ENCODE data around the gene TTC34. TPM values are rescaled to one million over a fixed set of nuclear protein-coding genes. Genes with fewer than 3 reads are reported as not detected.

TTC34 gene
- polyA plus RNA-seq, 3 donors: 0.03 to 1.00 TPM; not detected in 1

GRCh38 chr1:2815551-2815950, 14.1 kb upstream of the TTC34 start:
- H3K9ac ChIP-seq (ENCODE audit: insufficient read depth, low read length, poor library complexity, severe bottlenecking): no peak overlapping the region
- Mint-ChIP-seq H3K27me3 (ENCODE audit: low read depth in 3 of 3) (peaks cover 0 to 7% (median 3%) of the 10 kb centered on the region in 3 donors), H3K36me3 (no peaks in the 10 kb centered on the region), H3K4me3 (no peak overlapping the region), H3K4me1 (no peaks in the 10 kb centered on the region), H3K9me3 (peaks cover 0 to 12% (median 4%) of the 10 kb centered on the region in 7 donors), H3K27ac (no peak overlapping the region)
- H3K79me2 ChIP-seq (ENCODE audit: insufficient read depth, low read length): no peaks in the 10 kb centered on the region
- 80% methylated on average over 9 of the region's 15 CpGs for WGBS (ENCODE audit: insufficient coverage)
- no peaks in the 10 kb centered on the region for H3K27me3 ChIP-seq (ENCODE audit: control insufficient read depth in 2 of 2, insufficient read depth in 2 of 2, low read length in 2 of 2)
- no peaks in the 10 kb centered on the region for H4K20me1 ChIP-seq (ENCODE audit: insufficient read depth, low read length)
- no peak overlapping the region for H3K4me3 ChIP-seq (replicated peaks in 1 of 3; ENCODE audit: low read depth in 2 of 3, low read length in 3 of 3)
- no peaks in the 10 kb centered on the region for H3K36me3 ChIP-seq (replicated peaks in 1 of 2; ENCODE audit: control insufficient read depth in 1 of 2, insufficient read depth in 2 of 2, low read length in 2 of 2)
- H3K4me1 ChIP-seq (ENCODE audit: control insufficient read depth in 1 of 2, insufficient read depth in 2 of 2, low read length in 2 of 2): no peaks in the 10 kb centered on the region
- TF ChIP-seq CTCF (IDR thresholded peaks at IDR 0.05): no peak
- DNase-seq: no peak
- no peak overlapping the region for H2AFZ ChIP-seq (ENCODE audit: insufficient read depth, low read depth, low read length, poor library complexity, severe bottlenecking)
- intact Hi-C loops (cut with micrococcal nuclease): no loop called here
- H3K4me2 ChIP-seq (replicated peaks; ENCODE audit: extremely low read depth, low read length, poor library complexity, severe bottlenecking): no peak overlapping the region
- H3K27ac ChIP-seq (ENCODE audit: low read depth in 1 of 2, low read length in 2 of 2): no peak overlapping the region
- H3K9me3 ChIP-seq (replicated peaks in 1 of 2; ENCODE audit: control insufficient read depth in 1 of 2, insufficient read depth in 1 of 2, low read length in 2 of 2): peaks cover 0 to 13% of the 10 kb centered on the region in 2 donors

- Mint-ChIP-seq H3K27ac (no peak overlapping the region), H3K4me3 (no peak overlapping the region), H3K4me1 (no peaks in the 10 kb centered on the region), H3K9me3 (peaks cover 0 to 12% (median 4%) of the 10 kb centered on the region in 7 donors), H3K27me3 (ENCODE audit: low read depth in 3 of 3) (peaks cover 0 to 3% (median 3%) of the 10 kb centered on the region in 3 donors), H3K36me3 (no peaks in the 10 kb centered on the region)
- Histone ChIP-seq H3K36me3 (replicated peaks in 1 of 2; ENCODE audit: control insufficient read depth in 1 of 2, insufficient read depth in 2 of 2, low read length in 2 of 2) (no peaks in the 10 kb centered on the region), H3K4me2 (replicated peaks; ENCODE audit: extremely low read depth, low read length, poor library complexity, severe bottlenecking) (no peak overlapping the region), H3K9me3 (replicated peaks in 1 of 2; ENCODE audit: control insufficient read depth in 1 of 2, insufficient read depth in 1 of 2, low read length in 2 of 2) (peaks cover 0 to 13% of the 10 kb centered on the region in 2 donors), H3K27me3 (ENCODE audit: control insufficient read depth in 2 of 2, insufficient read depth in 2 of 2, low read length in 2 of 2) (no peaks in the 10 kb centered on the region), H4K20me1 (ENCODE audit: insufficient read depth, low read length) (no peaks in the 10 kb centered on the region), H3K27ac (ENCODE audit: low read depth in 1 of 2, low read length in 2 of 2) (no peak overlapping the region), H2AFZ (ENCODE audit: insufficient read depth, low read depth, low read length, poor library complexity, severe bottlenecking) (no peak overlapping the region), H3K9ac (ENCODE audit: insufficient read depth, low read length, poor library complexity, severe bottlenecking) (no peak overlapping the region), H3K4me3 (replicated peaks in 1 of 3; ENCODE audit: low read depth in 2 of 3, low read length in 3 of 3) (no peak overlapping the region), H3K79me2 (ENCODE audit: insufficient read depth, low read length) (no peaks in the 10 kb centered on the region), H3K4me1 (ENCODE audit: control insufficient read depth in 1 of 2, insufficient read depth in 2 of 2, low read length in 2 of 2) (no peaks in the 10 kb centered on the region)
- WGBS (ENCODE audit: insufficient coverage): 91% methylated on average over 23 of the region's 24 CpGs
- intact Hi-C loops (cut with micrococcal nuclease): no loop called here
- DNase-seq: no peak
- no peak for TF ChIP-seq CTCF (IDR thresholded peaks at IDR 0.05)
These were observed 13.1 kb upstream of the TTC34 start for GRCh38 chr1:2814511-2815075.
